Measurements from ENCODE around the gene COL6A6. TPM values are rescaled to one million over a fixed set of nuclear protein-coding genes. Genes with fewer than 3 reads are reported as not detected.

COL6A6 gene
- total RNA-seq, 1 experiment from 2014 or later, result not detected

DNA sequence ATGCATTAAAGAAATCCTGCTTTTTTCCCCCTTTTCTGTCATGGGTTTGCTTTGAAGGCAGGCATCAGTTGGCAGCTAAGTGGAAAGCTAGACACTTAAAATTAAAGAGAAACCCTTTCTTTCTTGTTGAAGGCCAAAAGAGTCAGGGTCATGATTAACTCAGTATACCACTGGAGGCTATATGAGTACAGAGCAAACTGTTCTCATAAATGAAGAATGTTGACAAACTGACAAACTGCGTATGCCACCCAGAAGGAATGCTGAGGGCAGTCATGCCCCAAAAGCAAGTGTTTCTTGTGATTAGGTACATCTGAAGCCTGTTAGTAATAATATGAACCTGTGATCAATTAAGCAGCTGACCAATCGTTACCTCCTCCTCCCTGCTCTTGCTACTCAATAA lies 43.6 kb upstream of the COL6A6 start:
- Histone ChIP-seq H3K9me3 (ENCODE audit: low read depth, low read length, poor library complexity, severe bottlenecking) (no peaks in the 10 kb centered on the region), H3K27ac (ENCODE audit: low read depth, low read length, poor library complexity, severe bottlenecking) (no peak overlapping the region), H3K36me3 (ENCODE audit: insufficient read depth, low read length, poor library complexity, severe bottlenecking) (no peaks in the 10 kb centered on the region), H3K27me3 (replicated peaks; ENCODE audit: insufficient read depth, low read depth, low read length, poor library complexity) (no peaks in the 10 kb centered on the region), H3K4me3 (ENCODE audit: low read depth, low read length, poor library complexity, severe bottlenecking) (no peak overlapping the region), H3K4me1 (ENCODE audit: insufficient read depth, low read length, poor library complexity, severe bottlenecking) (no peaks in the 10 kb centered on the region)
- TF ChIP-seq, protein P1, sequence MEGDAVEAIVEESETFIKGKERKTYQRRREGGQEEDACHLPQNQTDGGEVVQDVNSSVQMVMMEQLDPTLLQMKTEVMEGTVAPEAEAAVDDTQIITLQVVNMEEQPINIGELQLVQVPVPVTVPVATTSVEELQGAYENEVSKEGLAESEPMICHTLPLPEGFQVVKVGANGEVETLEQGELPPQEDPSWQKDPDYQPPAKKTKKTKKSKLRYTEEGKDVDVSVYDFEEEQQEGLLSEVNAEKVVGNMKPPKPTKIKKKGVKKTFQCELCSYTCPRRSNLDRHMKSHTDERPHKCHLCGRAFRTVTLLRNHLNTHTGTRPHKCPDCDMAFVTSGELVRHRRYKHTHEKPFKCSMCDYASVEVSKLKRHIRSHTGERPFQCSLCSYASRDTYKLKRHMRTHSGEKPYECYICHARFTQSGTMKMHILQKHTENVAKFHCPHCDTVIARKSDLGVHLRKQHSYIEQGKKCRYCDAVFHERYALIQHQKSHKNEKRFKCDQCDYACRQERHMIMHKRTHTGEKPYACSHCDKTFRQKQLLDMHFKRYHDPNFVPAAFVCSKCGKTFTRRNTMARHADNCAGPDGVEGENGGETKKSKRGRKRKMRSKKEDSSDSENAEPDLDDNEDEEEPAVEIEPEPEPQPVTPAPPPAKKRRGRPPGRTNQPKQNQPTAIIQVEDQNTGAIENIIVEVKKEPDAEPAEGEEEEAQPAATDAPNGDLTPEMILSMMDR (conservative IDR thresholded peaks at IDR 0.05; ENCODE audit: low read depth, low read length), result no peak
- no peak for TF ChIP-seq EZH2 (IDR thresholded peaks at IDR 0.05; ENCODE audit: borderline replicate concordance, low read depth, low read length, poor library complexity, severe bottlenecking)
- ChIA-PET CTCF (no interaction called here), POLR2A (ENCODE audit: low non-redundant PET) (no interaction called here)
- intact Hi-C loops (cut with micrococcal nuclease; ENCODE audit: unreplicated experiment), result no loop called here
- BruUV-seq (replicated peaks), result no TSS peak
- no peak for DNase-seq (ENCODE audit: low spot score)

DNA sequence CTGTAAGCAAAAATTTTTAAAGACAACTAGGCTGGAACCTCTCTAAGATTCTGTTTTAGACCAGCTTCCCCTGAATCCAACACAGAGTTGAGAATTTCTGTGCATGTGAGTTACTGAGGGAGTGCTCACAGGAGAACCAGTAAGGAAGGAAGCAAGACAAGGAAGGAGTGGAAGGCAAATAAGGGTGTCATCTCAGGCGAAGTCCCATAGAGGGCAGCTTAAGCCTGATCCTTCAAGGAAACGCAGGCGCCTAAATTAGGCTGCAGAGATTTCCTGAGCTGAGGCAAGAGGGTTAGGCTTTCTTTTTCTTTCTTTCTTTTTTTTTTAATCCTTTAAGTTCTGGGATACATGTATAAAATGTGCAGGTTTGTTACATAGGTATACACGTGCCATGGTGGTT lies 36.2 kb upstream of the COL6A6 start:
- TF ChIP-seq, protein P1 (conservative IDR thresholded peaks at IDR 0.05; ENCODE audit: low read depth, low read length), result peak; percentile 54
- no peak for TF ChIP-seq EZH2 (IDR thresholded peaks at IDR 0.05; ENCODE audit: borderline replicate concordance, low read depth, low read length, poor library complexity, severe bottlenecking)
- DNase-seq (ENCODE audit: low spot score), result peak; percentile 68

DNA sequence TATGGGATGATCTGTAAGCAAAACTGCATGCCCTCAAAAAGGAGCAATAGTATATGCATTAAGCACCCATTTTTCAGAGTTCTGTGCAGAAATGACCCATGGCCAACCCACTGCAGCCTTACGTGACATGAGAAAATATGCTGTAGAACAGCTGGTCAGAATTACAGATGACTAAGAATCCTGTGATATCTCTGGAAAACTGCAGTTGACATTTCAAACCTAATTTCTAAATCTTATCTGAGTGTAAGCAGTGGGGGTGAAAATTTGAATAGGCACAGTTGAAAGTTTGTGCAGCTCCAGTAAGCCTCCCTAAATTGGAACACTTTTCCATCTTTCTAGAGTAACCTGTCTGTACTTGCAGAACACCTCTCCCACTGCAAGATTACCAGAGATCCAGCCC lies 28.7 kb upstream of the COL6A6 start:
- H3K27ac ChIP-seq (ENCODE audit: low read depth, low read length, poor library complexity, severe bottlenecking), result no peak overlapping the region
- no peaks in the 10 kb centered on the region for H3K36me3 ChIP-seq (ENCODE audit: insufficient read depth, low read length, poor library complexity, severe bottlenecking)
- intact Hi-C loops (cut with micrococcal nuclease; ENCODE audit: unreplicated experiment), result no loop called here
- CTCF ChIA-PET, result no interaction called here
- peaks cover 4% of the 10 kb centered on the region for H3K27me3 ChIP-seq (replicated peaks; ENCODE audit: insufficient read depth, low read depth, low read length, poor library complexity)
- no TSS peak for BruUV-seq (replicated peaks)
- TF ChIP-seq, protein P1 (conservative IDR thresholded peaks at IDR 0.05; ENCODE audit: low read depth, low read length), result no peak
- TF ChIP-seq EZH2 (IDR thresholded peaks at IDR 0.05; ENCODE audit: borderline replicate concordance, low read depth, low read length, poor library complexity, severe bottlenecking), result no peak
- no peak overlapping the region for H3K4me3 ChIP-seq (ENCODE audit: low read depth, low read length, poor library complexity, severe bottlenecking)
- H3K9me3 ChIP-seq (ENCODE audit: low read depth, low read length, poor library complexity, severe bottlenecking), result no peaks in the 10 kb centered on the region
- DNase-seq (ENCODE audit: low spot score), result no peak
- POLR2A ChIA-PET (ENCODE audit: low non-redundant PET), result no interaction called here
- no peaks in the 10 kb centered on the region for H3K4me1 ChIP-seq (ENCODE audit: insufficient read depth, low read length, poor library complexity, severe bottlenecking)

More for the DNA sequence above, 36.2 kb upstream of the COL6A6 start:
- Histone ChIP-seq H3K27ac (ENCODE audit: low read depth, low read length, poor library complexity, severe bottlenecking) (no peak overlapping the region), H3K36me3 (ENCODE audit: insufficient read depth, low read length, poor library complexity, severe bottlenecking) (no peaks in the 10 kb centered on the region), H3K27me3 (replicated peaks; ENCODE audit: insufficient read depth, low read depth, low read length, poor library complexity) (no peaks in the 10 kb centered on the region), H3K4me1 (ENCODE audit: insufficient read depth, low read length, poor library complexity, severe bottlenecking) (no peaks in the 10 kb centered on the region), H3K4me3 (ENCODE audit: low read depth, low read length, poor library complexity, severe bottlenecking) (no peak overlapping the region), H3K9me3 (ENCODE audit: low read depth, low read length, poor library complexity, severe bottlenecking) (no peaks in the 10 kb centered on the region)
- CTCF ChIA-PET, result no interaction called here
- no TSS peak for BruUV-seq (replicated peaks)
- POLR2A ChIA-PET (ENCODE audit: low non-redundant PET), result no interaction called here
- intact Hi-C loops (cut with micrococcal nuclease; ENCODE audit: unreplicated experiment), result no loop called here

All from A673 (cell line).